HG03066 (cell line): ENCODE data around the gene B9D2.

Source experiments
- ATAC-seq: cut with Tn5 transposase; IDR thresholded peaks from one replicate; pipeline ENCODE4 v1.9.1; 2021; ENCODE audit warnings: low read depth; ENCODE audit not compliant: unreplicated experiment

B9D2 gene

DNA sequence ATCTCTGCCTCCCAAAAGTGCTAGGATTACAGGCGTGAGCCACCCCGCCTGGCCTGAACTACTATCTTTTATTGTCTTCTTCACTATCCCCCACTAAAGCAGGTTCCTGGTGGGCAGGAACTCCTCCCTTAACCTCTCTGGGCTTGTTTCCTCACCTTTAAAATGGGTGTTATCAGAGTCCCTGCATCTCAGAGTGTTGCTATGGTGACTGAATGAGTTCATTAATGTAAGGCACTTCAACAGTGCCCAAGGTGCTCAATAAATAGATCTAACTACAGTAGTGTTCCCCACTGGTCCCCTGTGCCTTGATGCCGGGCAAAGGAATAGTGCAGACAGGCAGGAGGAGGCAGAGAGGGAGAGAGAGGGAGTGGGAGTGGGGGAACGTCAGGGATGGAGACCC is 33.5 kb downstream of the B9D2 start:
- no peak for ATAC-seq

DNA sequence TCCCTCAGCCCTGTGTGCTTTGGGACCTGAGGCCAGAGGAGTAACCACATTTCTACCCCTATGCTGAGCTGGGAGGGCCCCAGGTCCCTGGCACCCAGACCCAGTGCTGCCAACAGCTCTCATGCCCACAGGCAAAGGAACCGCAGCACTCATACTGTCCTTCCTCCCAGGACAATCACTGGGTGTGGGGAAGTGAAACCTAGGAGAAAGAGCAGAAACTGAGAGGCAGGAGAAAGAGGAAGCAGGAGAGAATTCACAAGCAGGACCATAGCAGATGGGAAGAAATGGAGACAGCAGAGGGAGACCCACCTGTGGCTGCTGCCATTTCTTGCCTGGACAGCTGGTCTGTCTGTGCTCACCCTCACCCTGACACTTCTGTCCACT is 35.1 kb downstream of the B9D2 start:
- ATAC-seq: no peak

DNA sequence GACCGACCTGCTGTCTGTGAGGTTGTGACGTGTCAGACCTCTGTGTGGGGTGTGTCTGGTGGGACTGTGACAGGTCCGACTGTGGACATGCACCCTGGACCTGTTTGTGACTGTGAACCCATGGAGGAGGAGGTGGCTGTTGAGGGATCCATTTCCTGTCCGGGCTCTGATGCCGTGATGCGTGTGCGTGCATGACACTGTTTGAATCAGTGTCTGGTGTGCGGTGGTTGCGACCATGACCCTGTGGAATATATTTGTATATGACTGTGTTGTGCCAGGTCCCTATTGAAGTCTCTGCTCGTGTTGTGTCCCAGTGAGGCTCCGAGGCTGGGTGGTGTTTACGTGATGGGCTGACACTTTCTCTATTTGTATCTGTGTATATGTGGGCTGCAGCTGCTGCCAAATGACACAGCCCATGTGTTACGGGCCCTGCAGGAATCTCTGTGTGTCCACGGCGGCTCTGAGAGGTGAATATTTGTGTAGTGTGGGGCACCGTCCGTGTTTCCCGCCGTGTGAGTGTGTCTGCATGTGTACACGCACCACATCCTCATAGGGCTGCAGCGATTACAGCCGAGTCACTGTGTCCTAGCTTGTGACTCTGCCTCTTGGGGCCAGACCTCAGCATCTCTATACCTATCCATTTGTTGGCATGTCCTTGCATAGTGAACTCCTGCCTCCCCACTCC is 35.6 kb downstream of the B9D2 start:
- ATAC-seq: peak; percentile 13

- ATAC-seq: peak; percentile 50
These were observed 36.3 kb downstream of the B9D2 start for GRCh38 chr19:41327576-41328156.

GRCh38 chr19:41327076-41327575 is 36.8 kb downstream of the B9D2 start:
- ATAC-seq: no peak

DNA sequence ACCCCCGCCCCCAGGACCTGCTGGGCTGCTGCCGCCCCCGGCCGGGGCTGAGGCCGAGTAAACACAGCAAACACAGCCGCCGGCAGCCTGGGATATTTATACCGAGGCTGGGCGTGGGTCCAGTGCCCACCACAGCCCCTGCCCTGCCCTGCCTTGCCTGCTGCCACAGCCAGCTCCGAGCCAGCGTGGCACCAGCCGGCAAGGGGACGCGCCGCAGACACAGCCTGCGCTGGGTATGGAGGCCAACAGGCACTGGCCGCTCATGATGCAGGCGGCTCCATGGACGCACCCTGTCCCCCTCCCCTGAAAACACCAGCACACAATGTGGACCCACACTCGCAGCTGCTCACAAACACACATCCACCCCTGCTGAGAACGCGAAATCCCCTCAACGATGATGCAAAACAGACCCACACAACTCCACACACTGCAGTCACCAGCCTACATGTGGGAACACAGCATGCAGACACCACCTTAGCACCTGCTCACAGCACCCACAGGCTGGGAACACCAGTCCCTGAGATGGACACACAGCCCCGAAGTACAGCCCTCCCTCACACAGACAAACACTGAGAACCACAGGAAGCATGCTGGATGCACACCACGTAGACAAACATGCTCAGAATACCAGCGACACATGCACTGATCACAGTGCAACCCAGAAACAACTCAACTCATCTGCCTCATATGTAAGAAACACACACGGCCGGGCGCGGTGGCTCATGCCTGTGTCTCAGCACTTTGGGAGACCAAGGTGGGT is 37.8 kb downstream of the B9D2 start:
- no peak for ATAC-seq

- ATAC-seq: no peak
These were observed 38.4 kb downstream of the B9D2 start for GRCh38 chr19:41325640-41325946.

DNA sequence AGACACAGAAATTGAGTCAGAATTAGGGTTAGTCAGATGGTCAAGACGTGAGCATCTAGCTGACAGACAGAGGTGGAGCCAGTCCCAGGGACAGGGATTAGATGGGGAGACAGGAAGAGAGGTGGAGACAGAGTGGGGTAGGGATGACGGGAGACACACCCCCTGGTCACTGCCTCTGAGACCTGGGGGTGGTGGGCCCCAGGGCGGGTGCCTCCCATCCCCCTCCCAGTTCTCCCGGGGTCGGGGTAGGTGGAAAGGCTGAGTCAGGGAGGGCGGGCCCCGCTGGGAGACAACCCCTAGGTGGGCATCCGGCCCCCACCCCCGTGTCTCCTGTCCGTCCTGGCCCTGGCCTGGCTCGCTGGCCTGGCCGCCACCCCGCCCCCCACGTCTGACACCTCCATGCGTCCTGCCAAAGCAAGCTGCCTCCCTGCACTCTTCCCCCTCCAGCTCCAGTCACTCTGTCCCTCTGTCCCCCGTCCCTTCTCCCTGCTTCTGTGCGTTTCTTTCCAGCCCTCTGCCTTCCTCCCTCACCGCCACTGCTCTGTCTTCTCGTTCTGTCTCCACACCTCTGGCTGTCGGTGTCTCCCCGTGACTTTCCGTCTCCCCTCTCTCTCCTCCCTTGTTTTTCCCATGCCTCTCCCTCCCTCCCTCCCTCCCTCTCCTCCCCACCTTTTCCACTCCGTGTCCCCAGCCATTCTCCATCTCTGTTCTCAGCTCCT is 38.9 kb downstream of the B9D2 start:
- no peak for ATAC-seq

GRCh38 chr19:41324231-41324702 is 39.7 kb downstream of the B9D2 start:
- no peak for ATAC-seq

DNA sequence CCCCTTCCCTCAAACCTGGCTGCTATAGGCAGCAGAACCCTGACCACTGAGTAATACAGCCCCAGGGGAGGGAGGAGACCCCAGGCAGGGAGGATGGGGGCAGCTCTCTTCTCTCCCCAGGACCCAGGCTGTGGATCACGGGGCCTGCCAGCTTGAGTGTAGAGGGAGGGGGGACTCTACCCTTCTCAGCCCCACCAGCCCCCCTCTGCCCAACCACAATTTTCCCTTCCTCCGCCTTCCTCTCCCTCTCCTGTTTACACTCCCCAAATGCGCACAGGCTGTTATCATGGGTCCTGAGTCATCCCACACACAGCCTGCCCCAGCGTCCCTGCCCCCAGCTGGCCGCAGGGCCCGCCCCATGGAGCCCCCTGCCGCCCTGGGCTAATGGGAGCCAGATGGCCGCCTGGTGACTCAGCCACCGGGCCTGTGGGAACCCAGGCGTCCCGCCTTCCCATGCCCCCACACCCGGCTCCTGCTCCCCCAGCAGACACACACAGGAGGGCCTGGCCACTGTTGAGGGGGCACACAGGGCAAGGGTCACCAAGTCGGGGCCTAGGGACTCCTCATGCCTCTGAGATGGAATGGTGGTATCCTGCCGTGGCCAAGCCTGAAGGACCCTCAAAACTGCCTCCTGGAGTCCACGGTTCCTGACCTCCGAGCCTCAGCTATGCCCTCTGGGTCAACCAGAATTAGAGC is 40.4 kb downstream of the B9D2 start:
- ATAC-seq: no peak

GRCh38 chr19:41323023-41323422 is 40.9 kb downstream of the B9D2 start:
- no peak for ATAC-seq

GRCh38 chr19:41322451-41322850 is 41.5 kb downstream of the B9D2 start:
- ATAC-seq: no peak

GRCh38 chr19:41321600-41322270 is 42.2 kb downstream of the B9D2 start:
- no peak for ATAC-seq

DNA sequence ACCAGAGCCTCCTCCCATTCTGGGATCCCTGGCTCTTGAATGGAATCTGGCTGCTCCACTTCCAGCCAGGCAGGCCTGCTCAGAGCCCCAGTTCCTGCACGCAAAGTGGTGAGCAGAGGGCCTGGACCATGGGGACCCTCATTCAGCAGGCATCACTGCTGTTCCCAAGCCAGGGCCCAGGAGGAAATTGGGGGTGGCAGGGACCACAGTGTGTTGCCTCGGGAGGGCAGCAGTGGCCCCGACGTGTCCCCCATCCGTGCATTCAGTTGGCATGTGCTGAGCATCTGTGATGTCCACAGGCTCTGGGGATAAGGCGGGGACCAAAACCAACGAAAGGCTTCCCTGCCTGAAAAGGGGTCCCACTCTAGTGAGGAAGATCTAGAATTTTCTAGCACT is 42.7 kb downstream of the B9D2 start:
- ATAC-seq: no peak

DNA sequence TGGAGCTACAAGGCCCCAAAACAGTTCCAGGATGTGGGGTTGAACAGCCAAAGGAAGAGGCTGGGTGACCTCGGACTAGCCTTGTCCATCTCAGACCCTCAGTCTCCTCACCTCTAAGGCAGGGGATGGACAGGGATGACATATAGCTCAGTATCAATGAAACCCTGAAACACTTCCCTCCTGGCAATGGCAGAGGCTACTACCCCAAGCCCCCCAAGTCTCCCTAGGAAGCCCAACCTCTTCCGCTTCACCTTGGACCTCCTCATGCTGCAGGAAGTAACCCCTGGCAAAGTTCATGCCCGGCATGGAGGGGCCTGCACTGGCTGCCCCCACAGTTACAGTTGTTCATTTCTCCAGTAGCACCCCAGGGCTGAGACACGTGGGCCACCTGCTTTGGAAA is 43.4 kb downstream of the B9D2 start:
- ATAC-seq: no peak

- ATAC-seq: no peak
These were observed 43.8 kb downstream of the B9D2 start for GRCh38 chr19:41320185-41320518.

DNA sequence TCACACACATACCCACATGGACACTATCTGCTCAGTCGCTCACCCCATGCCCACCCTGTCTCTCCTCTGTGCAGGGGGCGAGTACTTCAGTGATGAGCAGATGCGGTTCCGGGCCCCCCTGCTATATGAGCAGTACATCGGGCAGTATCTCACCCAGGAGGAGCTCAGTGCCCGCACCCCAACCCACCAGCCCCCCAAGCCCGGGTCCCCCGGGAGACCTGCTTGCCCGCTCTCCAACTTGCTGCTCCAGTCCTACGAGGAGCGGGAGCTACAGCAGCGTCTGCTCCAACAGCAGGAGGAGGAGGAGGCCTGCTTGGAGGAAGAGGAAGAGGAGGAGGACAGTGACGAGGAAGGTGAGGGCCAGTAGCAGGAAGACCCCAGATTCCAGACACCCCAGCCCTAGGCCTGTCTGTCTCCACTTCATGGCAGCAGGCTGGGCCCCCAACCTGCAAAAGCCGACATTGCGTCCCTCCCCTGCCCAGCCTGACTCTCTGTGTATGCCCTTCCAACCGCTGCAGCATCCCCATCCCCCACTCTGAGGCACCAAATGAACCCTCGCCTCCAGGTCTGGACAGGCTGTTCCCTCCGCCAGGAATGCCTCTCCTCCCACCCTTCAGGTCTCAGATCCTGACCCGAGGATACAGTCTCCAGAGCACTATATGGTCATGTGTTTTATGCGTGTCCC is 44.3 kb downstream of the B9D2 start:
- no peak for ATAC-seq

DNA sequence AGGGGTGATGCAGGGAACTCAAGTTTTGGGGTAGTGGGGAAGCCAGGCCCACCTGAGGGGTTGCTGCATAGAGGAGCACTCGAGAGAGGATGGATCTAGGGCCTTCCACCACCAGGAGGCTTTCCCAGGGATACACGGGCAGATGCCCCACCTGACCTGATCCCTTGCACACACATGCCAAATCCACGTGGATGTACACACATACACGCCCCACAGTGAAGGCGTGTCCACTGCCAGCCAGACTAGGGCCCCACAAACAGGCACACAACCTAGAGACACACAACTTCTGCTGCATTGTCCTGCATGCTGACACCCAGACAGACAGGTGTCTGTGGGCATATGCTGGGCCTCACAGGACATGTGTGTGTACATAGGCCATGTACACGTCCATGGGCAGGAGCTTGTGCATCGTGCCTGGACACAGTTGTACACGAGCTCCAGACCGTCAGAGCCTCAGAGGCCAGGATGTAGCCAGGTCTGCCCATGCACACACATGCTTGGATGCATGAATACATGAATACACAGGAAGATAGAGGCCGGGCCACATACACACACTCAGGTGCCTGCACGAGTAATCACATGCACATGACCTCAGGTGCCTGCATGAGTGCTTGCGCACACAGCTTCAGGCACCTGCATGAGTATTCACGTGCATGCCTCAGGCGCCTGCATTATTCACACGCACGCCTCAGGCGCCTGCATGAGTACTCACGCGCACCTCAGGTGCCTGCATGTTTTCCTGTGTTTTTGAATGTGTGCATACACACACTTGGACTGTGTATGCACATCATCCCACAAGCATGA is 45.1 kb downstream of the B9D2 start:
- no peak for ATAC-seq
